ENCODE results near the gene RBMS3. TPM values are rescaled to one million over a fixed set of nuclear protein-coding genes. Genes with fewer than 3 reads are reported as not detected.

The RBMS3 gene
- total and polyA plus RNA-seq, 2 of the 8 experiments (the other 6 are each of a cell fraction or from before 2014, with no cell fraction given), result 3.7 to 6.9 TPM

GRCh38 chr3:29484633-29485032, 203.8 kb downstream of the RBMS3 start:
- H2AFZ ChIP-seq (ENCODE audit: low read length), result no peak overlapping the region
- H3K23ac ChIP-seq (ENCODE audit: insufficient read length), result no peak overlapping the region
- no peaks in the 10 kb centered on the region for H3K79me2 ChIP-seq (ENCODE audit: control insufficient read depth in 1 of 2, insufficient read depth in 2 of 2, low read length in 2 of 2)
- H3K36me3 ChIP-seq (ENCODE audit: control insufficient read depth in 2 of 4, insufficient read depth in 4 of 4, low read length in 3 of 4), result no peaks in the 10 kb centered on the region
- H4K5ac ChIP-seq (ENCODE audit: insufficient read length, low read depth, low read length), result no peak overlapping the region
- H3K9me3 ChIP-seq (ENCODE audit: insufficient read depth in 2 of 2, low read depth in 1 of 2, low read length in 1 of 2), result no peaks in the 10 kb centered on the region
- no peaks in the 10 kb centered on the region for H3K27me3 ChIP-seq (replicated peaks in 1 of 4; ENCODE audit: control insufficient read depth in 3 of 4, extremely low read depth in 1 of 4, insufficient read depth in 3 of 4, low read length in 3 of 4)
- H2BK12ac ChIP-seq (ENCODE audit: low read depth, low read length), result no peak overlapping the region
- no peak overlapping the region for H2BK20ac ChIP-seq (ENCODE audit: low read length)
- no peak overlapping the region for H2BK15ac ChIP-seq (ENCODE audit: low read length)
- H3K4me2 ChIP-seq (ENCODE audit: insufficient read depth in 1 of 2, low read depth in 2 of 2, low read length in 2 of 2), result no peak overlapping the region
- H2AK5ac ChIP-seq (ENCODE audit: low read depth, low read length), result no peak overlapping the region
- H3K18ac ChIP-seq (ENCODE audit: extremely low read depth, low read length), result no peak overlapping the region
- TF ChIP-seq E2F6 (IDR thresholded peaks at IDR 0.05) (no peak), CBX8 (IDR thresholded peaks at IDR 0.05; ENCODE audit: borderline replicate concordance, low read depth, low read length) (no peak), ATF2 (IDR thresholded peaks at IDR 0.05; ENCODE audit: low read length) (no peak), POLR2AphosphoS5 (IDR thresholded peaks at IDR 0.05; ENCODE audit: low read depth, low read length) (no peak), CTBP2 (IDR thresholded peaks at IDR 0.05; ENCODE audit: borderline replicate concordance, insufficient read depth, insufficient read length, low read length) (no peak), PHF8 (conservative IDR thresholded peaks at IDR 0.05; ENCODE audit: low read depth, low read length) (no peak), EP300 (IDR thresholded peaks at IDR 0.05; ENCODE audit: borderline replicate concordance in 1 of 2, low read depth in 2 of 2, low read length in 2 of 2) (no peak), RAD21 (IDR thresholded peaks at IDR 0.05 in 1 of 2, conservative IDR thresholded peaks at IDR 0.05 in 1 of 2; ENCODE audit: low read depth in 2 of 2, low read length in 2 of 2) (no peak), EGR1 (IDR thresholded peaks at IDR 0.05; ENCODE audit: borderline replicate concordance, low read depth, low read length) (no peak), TBP (IDR thresholded peaks at IDR 0.05; ENCODE audit: low read depth, low read length) (no peak), POLR2A (IDR thresholded peaks at IDR 0.05; ENCODE audit: control extremely low read depth in 1 of 2, low read depth in 2 of 2, low read length in 2 of 2) (no peak), SP2 (IDR thresholded peaks at IDR 0.05; ENCODE audit: low read length) (no peak)
- H3K56ac ChIP-seq (replicated peaks; ENCODE audit: insufficient read length, low read depth, low read length), result no peak overlapping the region
- ChIA-PET CTCF (ENCODE audit: partially characterized antibody) (interaction anchor here (0.6 kb wide), 1 partner anchor 217 kb away, joined by 3 read pairs; no protein-coding TSS in a partner anchor), POLR2A (ENCODE audit: partially characterized antibody) (no interaction called here)
- no peaks in the 10 kb centered on the region for H4K20me1 ChIP-seq (replicated peaks in 1 of 2; ENCODE audit: control insufficient read depth in 1 of 2, insufficient read depth in 2 of 2, low read length in 2 of 2)
- H2BK5ac ChIP-seq (ENCODE audit: low read depth, low read length), result no peak overlapping the region
- no peak overlapping the region for H3K4me3 ChIP-seq (ENCODE audit: extremely low read depth in 1 of 4, insufficient read depth in 2 of 4, low read depth in 3 of 4, low read length in 4 of 4)
- no peak overlapping the region for H3K14ac ChIP-seq (ENCODE audit: insufficient read length)
- no peak overlapping the region for H3K9ac ChIP-seq (replicated peaks in 1 of 4; ENCODE audit: extremely low read depth in 1 of 4, low read depth in 3 of 4, low read length in 3 of 4)
- FAIRE-seq (no peak), DNase-seq (ENCODE audit: low read depth in 1 of 2, low spot score in 2 of 2) (no peak)
- 0 out of 7 replicates have a peak, but pooled peaks cover 0 to 2% (median 0%) of the 10 kb centered on the region in 4 experiments for H3K4me1 ChIP-seq (replicated peaks in 1 of 4; ENCODE audit: control insufficient read depth in 3 of 4, insufficient read depth in 4 of 4, low read length in 3 of 4)
- H4K91ac ChIP-seq (replicated peaks; ENCODE audit: insufficient read length, low read length), result no peak overlapping the region
- H3K23me2 ChIP-seq (ENCODE audit: low read depth, low read length), result no peaks in the 10 kb centered on the region
- no peak overlapping the region for H3K4ac ChIP-seq (replicated peaks; ENCODE audit: insufficient read length, low read depth, low read length)
- H4K8ac ChIP-seq (ENCODE audit: extremely low read depth, insufficient read depth, low read length), result no peak overlapping the region
- no peak overlapping the region for H2BK120ac ChIP-seq (replicated peaks; ENCODE audit: low read depth, low read length)
- no peaks in the 10 kb centered on the region for H3K79me1 ChIP-seq (ENCODE audit: low read depth, low read length)
- WGBS, 2 experiments (ENCODE audit: extremely low coverage in 1 of 2, insufficient coverage in 1 of 2, insufficient read length in 1 of 2, insufficient replicate concordance in 2 of 2, low coverage in 1 of 2, low lambda C conversion rate in 2 of 2, missing lambda C conversion rate in 1 of 2), result 78% methylated on average over 2 of the region's 2 CpGs; no CpG with 5 or more reads in 1 of the 2 experiments
- H3K27ac ChIP-seq (ENCODE audit: low read depth, low read length), result no peak overlapping the region
